ENCODE data around the gene OR10A2.

DNA sequence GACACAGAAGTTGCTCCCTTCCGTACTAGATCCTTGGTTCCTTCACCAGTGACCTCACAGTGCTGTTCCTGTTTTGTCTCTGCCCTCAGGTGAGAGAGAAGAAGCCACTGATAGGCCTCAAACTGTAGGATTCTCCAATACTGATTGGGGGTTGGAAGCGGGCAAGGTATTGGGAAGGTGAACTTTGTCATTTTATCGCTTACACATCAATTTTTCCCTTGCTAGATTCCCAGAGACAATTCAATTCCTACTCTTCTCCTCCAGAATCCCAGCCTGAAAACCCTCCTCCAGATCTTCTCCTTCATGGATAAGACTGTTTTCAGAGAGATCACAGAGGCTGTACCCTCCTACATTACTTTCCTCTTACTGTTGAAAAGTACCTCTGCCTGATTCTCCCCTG, 48.5 kb downstream of the OR10A2 start:
- TF ChIP-seq EP300 (IDR thresholded peaks at IDR 0.05) (no peak), POLR2AphosphoS5 (IDR thresholded peaks at IDR 0.05) (no peak), POLR2A (IDR thresholded peaks at IDR 0.05) (no peak)
- TF ChIP-seq, protein P1, sequence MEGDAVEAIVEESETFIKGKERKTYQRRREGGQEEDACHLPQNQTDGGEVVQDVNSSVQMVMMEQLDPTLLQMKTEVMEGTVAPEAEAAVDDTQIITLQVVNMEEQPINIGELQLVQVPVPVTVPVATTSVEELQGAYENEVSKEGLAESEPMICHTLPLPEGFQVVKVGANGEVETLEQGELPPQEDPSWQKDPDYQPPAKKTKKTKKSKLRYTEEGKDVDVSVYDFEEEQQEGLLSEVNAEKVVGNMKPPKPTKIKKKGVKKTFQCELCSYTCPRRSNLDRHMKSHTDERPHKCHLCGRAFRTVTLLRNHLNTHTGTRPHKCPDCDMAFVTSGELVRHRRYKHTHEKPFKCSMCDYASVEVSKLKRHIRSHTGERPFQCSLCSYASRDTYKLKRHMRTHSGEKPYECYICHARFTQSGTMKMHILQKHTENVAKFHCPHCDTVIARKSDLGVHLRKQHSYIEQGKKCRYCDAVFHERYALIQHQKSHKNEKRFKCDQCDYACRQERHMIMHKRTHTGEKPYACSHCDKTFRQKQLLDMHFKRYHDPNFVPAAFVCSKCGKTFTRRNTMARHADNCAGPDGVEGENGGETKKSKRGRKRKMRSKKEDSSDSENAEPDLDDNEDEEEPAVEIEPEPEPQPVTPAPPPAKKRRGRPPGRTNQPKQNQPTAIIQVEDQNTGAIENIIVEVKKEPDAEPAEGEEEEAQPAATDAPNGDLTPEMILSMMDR (IDR thresholded peaks at IDR 0.05): no peak

All from sigmoid colon (tissue), 4 donors.